Inflammatory macrophage treated with lipopolysaccharide for 1 hour (primary cell): ENCODE results near the gene LTBP3.

Experiments
- DNase-seq, 2 donors: peaks; one replicate each; pipeline ENCODE4 v3.0.0-alpha.2; 2020 to 2022

Gene LTBP3

DNA sequence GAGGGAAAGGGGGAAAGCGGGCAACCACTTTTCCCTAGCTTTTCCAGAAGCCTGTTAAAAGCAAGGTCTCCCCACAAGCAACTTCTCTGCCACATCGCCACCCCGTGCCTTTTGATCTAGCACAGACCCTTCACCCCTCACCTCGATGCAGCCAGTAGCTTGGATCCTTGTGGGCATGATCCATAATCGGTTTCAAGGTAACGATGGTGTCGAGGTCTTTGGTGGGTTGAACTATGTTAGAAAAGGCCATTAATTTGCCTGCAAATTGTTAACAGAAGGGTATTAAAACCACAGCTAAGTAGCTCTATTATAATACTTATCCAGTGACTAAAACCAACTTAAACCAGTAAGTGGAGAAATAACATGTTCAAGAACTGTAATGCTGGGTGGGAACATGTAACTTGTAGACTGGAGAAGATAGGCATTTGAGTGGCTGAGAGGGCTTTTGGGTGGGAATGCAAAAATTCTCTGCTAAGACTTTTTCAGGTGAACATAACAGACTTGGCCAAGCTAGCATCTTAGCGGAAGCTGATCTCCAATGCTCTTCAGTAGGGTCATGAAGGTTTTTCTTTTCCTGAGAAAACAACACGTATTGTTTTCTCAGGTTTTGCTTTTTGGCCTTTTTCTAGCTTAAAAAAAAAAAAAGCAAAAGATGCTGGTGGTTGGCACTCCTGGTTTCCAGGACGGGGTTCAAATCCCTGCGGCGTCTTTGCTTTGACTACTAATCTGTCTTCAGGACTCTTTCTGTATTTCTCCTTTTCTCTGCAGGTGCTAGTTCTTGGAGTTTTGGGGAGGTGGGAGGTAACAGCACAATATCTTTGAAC lies 52.5 kb downstream of the LTBP3 start:
- DNase-seq: peak; percentile 11 to 19

DNA sequence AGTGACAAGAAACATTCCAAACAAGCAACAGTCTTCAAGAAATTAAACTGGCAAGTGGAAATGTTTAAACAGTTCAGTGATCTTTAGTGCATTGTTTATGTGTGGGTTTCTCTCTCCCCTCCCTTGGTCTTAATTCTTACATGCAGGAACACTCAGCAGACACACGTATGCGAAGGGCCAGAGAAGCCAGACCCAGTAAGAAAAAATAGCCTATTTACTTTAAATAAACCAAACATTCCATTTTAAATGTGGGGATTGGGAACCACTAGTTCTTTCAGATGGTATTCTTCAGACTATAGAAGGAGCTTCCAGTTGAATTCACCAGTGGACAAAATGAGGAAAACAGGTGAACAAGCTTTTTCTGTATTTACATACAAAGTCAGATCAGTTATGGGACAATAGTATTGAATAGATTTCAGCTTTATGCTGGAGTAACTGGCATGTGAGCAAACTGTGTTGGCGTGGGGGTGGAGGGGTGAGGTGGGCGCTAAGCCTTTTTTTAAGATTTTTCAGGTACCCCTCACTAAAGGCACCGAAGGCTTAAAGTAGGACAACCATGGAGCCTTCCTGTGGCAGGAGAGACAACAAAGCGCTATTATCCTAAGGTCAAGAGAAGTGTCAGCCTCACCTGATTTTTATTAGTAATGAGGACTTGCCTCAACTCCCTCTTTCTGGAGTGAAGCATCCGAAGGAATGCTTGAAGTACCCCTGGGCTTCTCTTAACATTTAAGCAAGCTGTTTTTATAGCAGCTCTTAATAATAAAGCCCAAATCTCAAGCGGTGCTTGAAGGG lies 53.3 kb downstream of the LTBP3 start:
- peak; percentile 12 to 16 for DNase-seq

DNA sequence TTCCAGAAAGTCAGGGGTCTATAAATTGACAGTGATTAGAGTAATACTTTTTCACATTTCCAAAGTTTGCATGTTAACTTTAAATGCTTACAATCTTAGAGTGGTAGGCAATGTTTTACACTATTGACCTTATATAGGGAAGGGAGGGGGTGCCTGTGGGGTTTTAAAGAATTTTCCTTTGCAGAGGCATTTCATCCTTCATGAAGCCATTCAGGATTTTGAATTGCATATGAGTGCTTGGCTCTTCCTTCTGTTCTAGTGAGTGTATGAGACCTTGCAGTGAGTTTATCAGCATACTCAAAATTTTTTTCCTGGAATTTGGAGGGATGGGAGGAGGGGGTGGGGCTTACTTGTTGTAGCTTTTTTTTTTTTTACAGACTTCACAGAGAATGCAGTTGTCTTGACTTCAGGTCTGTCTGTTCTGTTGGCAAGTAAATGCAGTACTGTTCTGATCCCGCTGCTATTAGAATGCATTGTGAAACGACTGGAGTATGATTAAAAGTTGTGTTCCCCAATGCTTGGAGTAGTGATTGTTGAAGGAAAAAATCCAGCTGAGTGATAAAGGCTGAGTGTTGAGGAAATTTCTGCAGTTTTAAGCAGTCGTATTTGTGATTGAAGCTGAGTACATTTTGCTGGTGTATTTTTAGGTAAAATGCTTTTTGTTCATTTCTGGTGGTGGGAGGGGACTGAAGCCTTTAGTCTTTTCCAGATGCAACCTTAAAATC lies 54.0 kb downstream of the LTBP3 start:
- peak; percentile 25 to 41 for DNase-seq

DNA sequence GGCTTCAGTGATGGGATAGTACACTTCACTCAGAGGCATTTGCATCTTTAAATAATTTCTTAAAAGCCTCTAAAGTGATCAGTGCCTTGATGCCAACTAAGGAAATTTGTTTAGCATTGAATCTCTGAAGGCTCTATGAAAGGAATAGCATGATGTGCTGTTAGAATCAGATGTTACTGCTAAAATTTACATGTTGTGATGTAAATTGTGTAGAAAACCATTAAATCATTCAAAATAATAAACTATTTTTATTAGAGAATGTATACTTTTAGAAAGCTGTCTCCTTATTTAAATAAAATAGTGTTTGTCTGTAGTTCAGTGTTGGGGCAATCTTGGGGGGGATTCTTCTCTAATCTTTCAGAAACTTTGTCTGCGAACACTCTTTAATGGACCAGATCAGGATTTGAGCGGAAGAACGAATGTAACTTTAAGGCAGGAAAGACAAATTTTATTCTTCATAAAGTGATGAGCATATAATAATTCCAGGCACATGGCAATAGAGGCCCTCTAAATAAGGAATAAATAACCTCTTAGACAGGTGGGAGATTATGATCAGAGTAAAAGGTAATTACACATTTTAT lies 54.7 kb downstream of the LTBP3 start:
- peak; percentile 9 to 19 for DNase-seq

DNA sequence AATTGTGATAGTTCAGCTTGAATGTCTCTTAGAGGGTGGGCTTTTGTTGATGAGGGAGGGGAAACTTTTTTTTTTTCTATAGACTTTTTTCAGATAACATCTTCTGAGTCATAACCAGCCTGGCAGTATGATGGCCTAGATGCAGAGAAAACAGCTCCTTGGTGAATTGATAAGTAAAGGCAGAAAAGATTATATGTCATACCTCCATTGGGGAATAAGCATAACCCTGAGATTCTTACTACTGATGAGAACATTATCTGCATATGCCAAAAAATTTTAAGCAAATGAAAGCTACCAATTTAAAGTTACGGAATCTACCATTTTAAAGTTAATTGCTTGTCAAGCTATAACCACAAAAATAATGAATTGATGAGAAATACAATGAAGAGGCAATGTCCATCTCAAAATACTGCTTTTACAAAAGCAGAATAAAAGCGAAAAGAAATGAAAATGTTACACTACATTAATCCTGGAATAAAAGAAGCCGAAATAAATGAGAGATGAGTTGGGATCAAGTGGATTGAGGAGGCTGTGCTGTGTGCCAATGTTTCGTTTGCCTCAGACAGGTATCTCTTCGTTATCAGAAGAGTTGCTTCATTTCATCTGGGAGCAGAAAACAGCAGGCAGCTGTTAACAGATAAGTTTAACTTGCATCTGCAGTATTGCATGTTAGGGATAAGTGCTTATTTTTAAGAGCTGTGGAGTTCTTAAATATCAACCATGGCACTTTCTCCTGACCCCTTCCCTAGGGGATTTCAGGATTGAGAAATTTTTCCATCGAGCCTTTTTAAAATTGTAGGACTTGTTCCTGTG lies 55.4 kb downstream of the LTBP3 start:
- peak; percentile 33 to 43 for DNase-seq

DNA sequence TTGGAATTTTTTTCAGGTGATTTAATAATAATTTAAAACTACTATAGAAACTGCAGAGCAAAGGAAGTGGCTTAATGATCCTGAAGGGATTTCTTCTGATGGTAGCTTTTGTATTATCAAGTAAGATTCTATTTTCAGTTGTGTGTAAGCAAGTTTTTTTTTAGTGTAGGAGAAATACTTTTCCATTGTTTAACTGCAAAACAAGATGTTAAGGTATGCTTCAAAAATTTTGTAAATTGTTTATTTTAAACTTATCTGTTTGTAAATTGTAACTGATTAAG lies 55.9 kb downstream of the LTBP3 start:
- DNase-seq: peak in 1 of 2 donors; percentile 11

DNA sequence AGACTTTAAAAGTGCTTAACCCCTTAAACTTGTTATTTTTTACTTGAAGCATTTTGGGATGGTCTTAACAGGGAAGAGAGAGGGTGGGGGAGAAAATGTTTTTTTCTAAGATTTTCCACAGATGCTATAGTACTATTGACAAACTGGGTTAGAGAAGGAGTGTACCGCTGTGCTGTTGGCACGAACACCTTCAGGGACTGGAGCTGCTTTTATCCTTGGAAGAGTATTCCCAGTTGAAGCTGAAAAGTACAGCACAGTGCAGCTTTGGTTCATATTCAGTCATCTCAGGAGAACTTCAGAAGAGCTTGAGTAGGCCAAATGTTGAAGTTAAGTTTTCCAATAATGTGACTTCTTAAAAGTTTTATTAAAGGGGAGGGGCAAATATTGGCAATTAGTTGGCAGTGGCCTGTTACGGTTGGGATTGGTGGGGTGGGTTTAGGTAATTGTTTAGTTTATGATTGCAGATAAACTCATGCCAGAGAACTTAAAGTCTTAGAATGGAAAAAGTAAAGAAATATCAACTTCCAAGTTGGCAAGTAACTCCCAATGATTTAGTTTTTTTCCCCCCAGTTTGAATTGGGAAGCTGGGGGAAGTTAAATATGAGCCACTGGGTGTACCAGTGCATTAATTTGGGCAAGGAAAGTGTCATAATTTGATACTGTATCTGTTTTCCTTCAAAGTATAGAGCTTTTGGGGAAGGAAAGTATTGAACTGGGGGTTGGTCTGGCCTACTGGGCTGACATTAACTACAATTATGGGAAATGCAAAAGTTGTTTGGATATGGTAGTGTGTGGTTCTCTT lies 56.5 kb downstream of the LTBP3 start:
- peak; percentile 33 to 45 for DNase-seq

DNA sequence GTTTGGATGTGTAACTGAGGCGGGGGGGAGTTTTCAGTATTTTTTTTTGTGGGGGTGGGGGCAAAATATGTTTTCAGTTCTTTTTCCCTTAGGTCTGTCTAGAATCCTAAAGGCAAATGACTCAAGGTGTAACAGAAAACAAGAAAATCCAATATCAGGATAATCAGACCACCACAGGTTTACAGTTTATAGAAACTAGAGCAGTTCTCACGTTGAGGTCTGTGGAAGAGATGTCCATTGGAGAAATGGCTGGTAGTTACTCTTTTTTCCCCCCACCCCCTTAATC lies 57.0 kb downstream of the LTBP3 start:
- DNase-seq: peak; percentile 37 to 42

DNA sequence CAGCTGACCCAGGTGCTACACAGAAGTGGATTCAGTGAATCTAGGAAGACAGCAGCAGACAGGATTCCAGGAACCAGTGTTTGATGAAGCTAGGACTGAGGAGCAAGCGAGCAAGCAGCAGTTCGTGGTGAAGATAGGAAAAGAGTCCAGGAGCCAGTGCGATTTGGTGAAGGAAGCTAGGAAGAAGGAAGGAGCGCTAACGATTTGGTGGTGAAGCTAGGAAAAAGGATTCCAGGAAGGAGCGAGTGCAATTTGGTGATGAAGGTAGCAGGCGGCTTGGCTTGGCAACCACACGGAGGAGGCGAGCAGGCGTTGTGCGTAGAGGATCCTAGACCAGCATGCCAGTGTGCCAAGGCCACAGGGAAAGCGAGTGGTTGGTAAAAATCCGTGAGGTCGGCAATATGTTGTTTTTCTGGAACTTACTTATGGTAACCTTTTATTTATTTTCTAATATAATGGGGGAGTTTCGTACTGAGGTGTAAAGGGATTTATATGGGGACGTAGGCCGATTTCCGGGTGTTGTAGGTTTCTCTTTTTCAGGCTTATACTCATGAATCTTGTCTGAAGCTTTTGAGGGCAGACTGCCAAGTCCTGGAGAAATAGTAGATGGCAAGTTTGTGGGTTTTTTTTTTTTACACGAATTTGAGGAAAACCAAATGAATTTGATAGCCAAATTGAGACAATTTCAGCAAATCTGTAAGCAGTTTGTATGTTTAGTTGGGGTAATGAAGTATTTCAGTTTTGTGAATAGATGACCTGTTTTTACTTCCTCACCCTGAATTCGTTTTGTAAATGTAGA lies 57.6 kb downstream of the LTBP3 start:
- DNase-seq: peak; percentile 51 to 57

DNA sequence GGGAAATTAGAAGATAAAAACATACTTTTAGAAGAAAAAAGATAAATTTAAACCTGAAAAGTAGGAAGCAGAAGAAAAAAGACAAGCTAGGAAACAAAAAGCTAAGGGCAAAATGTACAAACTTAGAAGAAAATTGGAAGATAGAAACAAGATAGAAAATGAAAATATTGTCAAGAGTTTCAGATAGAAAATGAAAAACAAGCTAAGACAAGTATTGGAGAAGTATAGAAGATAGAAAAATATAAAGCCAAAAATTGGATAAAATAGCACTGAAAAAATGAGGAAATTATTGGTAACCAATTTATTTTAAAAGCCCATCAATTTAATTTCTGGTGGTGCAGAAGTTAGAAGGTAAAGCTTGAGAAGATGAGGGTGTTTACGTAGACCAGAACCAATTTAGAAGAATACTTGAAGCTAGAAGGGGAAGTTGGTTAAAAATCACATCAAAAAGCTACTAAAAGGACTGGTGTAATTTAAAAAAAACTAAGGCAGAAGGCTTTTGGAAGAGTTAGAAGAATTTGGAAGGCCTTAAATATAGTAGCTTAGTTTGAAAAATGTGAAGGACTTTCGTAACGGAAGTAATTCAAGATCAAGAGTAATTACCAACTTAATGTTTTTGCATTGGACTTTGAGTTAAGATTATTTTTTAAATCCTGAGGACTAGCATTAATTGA lies 58.3 kb downstream of the LTBP3 start:
- DNase-seq: peak; percentile 24 to 49

DNA sequence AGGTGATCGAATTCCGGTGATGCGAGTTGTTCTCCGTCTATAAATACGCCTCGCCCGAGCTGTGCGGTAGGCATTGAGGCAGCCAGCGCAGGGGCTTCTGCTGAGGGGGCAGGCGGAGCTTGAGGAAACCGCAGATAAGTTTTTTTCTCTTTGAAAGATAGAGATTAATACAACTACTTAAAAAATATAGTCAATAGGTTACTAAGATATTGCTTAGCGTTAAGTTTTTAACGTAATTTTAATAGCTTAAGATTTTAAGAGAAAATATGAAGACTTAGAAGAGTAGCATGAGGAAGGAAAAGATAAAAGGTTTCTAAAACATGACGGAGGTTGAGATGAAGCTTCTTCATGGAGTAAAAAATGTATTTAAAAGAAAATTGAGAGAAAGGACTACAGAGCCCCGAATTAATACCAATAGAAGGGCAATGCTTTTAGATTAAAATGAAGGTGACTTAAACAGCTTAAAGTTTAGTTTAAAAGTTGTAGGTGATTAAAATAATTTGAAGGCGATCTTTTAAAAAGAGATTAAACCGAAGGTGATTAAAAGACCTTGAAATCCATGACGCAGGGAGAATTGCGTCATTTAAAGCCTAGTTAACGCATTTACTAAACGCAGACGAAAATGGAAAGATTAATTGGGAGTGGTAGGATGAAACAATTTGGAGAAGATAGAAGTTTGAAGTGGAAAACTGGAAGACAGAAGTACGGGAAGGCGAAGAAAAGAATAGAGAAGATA lies 59.0 kb downstream of the LTBP3 start, which contains the start of gene MALAT1:
MALAT1 (plus strand) TSS at position 69 of the 736 bp plus-strand sequence.
- peak; percentile 87 to 99 for DNase-seq

DNA sequence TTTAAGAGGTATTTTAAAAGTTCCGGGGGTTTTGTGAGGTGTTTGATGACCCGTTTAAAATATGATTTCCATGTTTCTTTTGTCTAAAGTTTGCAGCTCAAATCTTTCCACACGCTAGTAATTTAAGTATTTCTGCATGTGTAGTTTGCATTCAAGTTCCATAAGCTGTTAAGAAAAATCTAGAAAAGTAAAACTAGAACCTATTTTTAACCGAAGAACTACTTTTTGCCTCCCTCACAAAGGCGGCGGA lies 59.5 kb downstream of the LTBP3 start:
- no peak for DNase-seq

DNA sequence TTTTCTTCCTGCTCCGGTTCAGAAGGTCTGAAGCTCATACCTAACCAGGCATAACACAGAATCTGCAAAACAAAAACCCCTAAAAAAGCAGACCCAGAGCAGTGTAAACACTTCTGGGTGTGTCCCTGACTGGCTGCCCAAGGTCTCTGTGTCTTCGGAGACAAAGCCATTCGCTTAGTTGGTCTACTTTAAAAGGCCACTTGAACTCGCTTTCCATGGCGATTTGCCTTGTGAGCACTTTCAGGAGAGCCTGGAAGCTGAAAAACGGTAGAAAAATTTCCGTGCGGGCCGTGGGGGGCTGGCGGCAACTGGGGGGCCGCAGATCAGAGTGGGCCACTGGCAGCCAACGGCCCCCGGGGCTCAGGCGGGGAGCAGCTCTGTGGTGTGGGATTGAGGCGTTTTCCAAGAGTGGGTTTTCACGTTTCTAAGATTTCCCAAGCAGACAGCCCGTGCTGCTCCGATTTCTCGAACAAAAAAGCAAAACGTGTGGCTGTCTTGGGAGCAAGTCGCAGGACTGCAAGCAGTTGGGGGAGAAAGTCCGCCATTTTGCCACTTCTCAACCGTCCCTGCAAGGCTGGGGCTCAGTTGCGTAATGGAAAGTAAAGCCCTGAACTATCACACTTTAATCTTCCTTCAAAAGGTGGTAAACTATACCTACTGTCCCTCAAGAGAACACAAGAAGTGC lies 60.0 kb downstream of the LTBP3 start:
- DNase-seq: peak; percentile 66 to 85

DNA sequence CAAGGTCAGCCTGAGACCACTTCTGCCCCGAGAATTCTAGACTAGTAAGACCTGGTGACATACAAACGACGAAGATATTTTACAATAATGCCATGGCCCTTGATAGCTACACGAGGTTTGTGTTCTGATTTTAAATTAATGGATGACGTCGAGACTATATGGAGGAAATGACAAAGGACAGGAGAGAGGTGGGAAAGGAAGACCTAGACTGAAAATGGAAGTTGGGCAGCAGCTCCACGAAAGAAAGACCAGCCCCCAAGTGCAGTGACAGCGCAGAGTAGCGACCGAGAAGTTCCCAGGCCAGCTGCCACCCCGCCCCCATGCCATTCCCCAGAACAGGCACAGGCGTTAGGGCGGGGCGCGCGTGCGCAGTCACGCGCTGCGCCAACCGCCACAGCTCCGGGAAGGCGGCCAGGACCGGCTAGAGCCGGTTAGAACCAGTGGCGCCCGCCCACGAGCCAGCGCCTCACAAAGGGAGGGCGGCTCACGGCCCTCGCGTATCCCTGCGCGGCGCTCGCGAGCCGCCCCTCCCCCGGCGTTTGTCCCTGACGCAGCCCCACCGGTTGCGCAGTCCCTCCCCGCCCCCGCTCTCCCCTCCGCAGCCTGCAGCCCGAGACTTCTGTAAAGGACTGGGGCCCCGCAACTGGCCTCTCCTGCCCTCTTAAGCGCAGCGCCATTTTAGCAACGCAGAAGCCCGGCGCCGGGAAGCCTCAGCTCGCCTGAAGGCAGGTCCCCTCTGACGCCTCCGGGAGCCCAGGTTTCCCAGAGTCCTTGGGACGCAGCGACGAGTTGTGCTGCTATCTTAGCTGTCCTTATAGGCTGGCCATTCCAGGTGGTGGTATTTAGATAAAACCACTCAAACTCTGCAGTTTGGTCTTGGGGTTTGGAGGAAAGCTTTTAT lies 60.8 kb downstream of the LTBP3 start:
- DNase-seq: peak; percentile 99

DNA sequence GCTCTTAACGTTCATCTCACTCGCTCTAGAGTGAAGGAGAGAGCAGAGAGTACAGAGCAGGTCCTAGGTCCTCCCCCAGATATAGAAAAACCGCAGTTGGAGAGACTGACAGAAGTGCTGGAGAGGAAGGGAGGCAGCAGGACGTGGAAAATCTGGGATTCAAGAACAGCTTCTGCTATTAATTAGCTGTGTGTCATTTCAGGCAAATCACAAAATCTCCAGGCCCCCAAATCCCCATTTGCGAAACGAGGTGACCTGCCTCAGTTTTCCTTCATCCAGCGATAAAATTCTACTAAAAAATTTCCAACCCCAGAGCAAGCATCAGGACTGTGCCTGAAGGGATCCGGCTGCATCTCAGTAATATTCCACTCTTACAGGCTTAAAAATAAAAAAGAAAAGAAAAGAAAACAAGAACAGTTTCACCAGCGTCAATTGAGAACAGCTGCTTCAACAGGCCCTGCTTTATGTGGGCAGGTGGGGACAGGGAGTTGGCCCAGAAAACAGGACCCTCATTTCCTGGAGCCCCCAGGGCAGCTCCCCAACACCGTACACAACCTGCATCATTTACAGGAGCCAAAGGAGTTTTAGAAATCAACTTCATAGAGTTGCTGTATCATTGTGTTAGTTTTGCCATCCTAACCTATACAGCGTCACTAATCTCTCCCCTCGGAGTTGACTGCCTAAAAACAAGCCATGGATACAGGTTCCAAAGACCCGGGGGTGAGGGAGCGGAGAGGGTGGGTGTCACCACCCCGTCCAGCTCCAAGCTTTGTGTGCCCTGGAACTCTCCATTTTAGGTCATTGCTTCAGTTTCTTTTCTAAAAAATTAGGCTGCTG lies 61.6 kb downstream of the LTBP3 start:
- DNase-seq: no peak

DNA sequence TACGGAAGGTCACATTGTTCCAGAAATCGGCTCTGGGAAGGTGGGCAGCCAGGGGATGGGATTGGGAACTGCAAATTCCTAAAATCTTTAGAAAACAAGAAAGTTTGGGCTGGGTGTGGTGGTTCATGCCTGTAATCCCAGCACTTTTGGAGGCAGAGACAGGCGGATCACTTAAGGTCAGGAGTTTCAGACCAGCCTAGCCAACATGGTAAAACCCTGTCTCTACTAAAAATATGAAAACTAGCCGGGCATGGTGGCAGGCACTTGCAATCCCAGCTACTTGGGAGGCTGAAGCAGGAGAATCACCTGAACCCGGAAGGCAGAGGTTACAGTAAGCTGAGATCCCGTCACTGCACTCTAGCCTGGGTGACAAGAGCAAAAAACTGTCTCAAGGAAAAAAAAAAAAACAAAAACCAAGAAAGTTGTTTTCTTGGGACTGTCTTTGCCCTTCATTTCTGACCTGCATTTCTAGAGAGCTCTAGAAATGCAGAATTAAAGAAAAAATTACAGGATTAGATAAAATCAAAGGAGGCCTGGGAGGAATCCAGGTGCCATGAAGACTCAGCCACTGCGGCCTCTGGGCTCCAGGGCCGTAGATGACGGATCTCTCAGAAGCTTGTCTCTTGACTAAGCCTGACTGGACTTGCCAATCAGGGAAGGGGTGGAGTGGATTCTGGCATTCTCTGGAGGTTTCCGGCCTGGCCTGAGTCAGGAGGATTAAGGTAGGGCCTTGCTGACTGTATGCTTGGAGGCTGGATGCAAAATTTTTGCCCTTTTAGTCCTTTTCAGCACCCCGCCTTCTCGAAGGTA lies 64.6 kb downstream of the LTBP3 start:
- DNase-seq: peak; percentile 39 to 52
